ENCODE measurements around the gene KRTAP23-1.

The KRTAP23-1 gene

GRCh38 chr21:30305136-30305535, 43.3 kb downstream of the KRTAP23-1 start:
- no peak for DNase-seq

Data from CD4-positive, alpha-beta T cell treated with Interleukin-10 for 1 hour (primary cell).